Astrocyte (in vitro differentiated cells and primary cell): ENCODE results near the gene CELF4. TPM values are rescaled to one million over a fixed set of nuclear protein-coding genes. Genes with fewer than 3 reads are reported as not detected.

Experiments
- DNase-seq: peaks from one replicate; pipeline ENCODE4 v3.0.0-alpha.2; 2010; ENCODE audit warnings: low read depth
- FAIRE-seq: peaks from 2 replicates; lab custom pipeline; 2011; peaks lifted over from hg19 to GRCh38; lab: Jason Lieb, UNC
- H2AFZ ChIP-seq: 2 replicates; pipeline ENCODE4 v1.6.0; 2012; ENCODE audit warnings: low read depth, low read length, inconsistent platforms
- H3K27ac ChIP-seq: 2 replicates; pipeline ENCODE4 v1.5.1; 2011; ENCODE audit warnings: low read depth, low read length, inconsistent platforms
- H3K27me3 ChIP-seq: 2 replicates; pipeline ENCODE4 v1.6.0; 2011; ENCODE audit warnings: low read length, inconsistent platforms; ENCODE audit not compliant: insufficient read depth
- H3K36me3 ChIP-seq: 2 replicates; pipeline ENCODE4 v1.5.1; 2011; ENCODE audit warnings: low read length, inconsistent platforms; ENCODE audit not compliant: insufficient read depth
- H3K4me1 ChIP-seq: 2 replicates; pipeline ENCODE4 v1.5.1; 2011; ENCODE audit warnings: low read length, inconsistent platforms; ENCODE audit not compliant: insufficient read depth
- H3K4me2 ChIP-seq: 2 replicates; pipeline ENCODE4 v1.6.0; 2012; ENCODE audit warnings: low read length, inconsistent platforms
- H3K4me3 ChIP-seq: 2 replicates; pipeline ENCODE4 v1.5.1; 2011; ENCODE audit warnings: low read depth, mild to moderate bottlenecking, low read length, inconsistent platforms; ENCODE audit not compliant: insufficient read depth
- H3K79me2 ChIP-seq: 2 replicates; pipeline ENCODE4 v1.6.0; 2012; ENCODE audit warnings: mild to moderate bottlenecking, low read length, inconsistent platforms; ENCODE audit not compliant: insufficient read depth
- H3K9ac ChIP-seq: 2 replicates; pipeline ENCODE4 v1.6.0; 2012; ENCODE audit warnings: mild to moderate bottlenecking, low read length, inconsistent platforms
- H3K9me3 ChIP-seq: 2 replicates; pipeline ENCODE4 v1.5.1; 2012; ENCODE audit warnings: low read depth, mild to moderate bottlenecking, low read length, inconsistent platforms; ENCODE audit not compliant: insufficient read depth
- H4K20me1 ChIP-seq: 2 replicates; pipeline ENCODE4 v1.6.0; 2012; ENCODE audit warnings: low read length, inconsistent platforms; ENCODE audit not compliant: insufficient read depth
- H3K27ac Mint-ChIP-seq: one replicate; pipeline ENCODE4 v1.8.0; 2021; ENCODE audit warnings: mild to moderate bottlenecking, mixed read lengths; ENCODE audit not compliant: unreplicated experiment
- H3K27me3 Mint-ChIP-seq: one replicate; pipeline ENCODE4 v1.8.0; 2021; ENCODE audit warnings: low read depth, mixed read lengths; ENCODE audit not compliant: unreplicated experiment
- H3K36me3 Mint-ChIP-seq: one replicate; pipeline ENCODE4 v1.8.0; 2021; ENCODE audit warnings: low read depth, mixed read lengths; ENCODE audit not compliant: unreplicated experiment
- H3K4me1 Mint-ChIP-seq: one replicate; pipeline ENCODE4 v1.8.0; 2021; ENCODE audit warnings: low read depth, mixed read lengths; ENCODE audit not compliant: unreplicated experiment
- H3K4me3 Mint-ChIP-seq: one replicate; pipeline ENCODE4 v1.8.0; 2021; ENCODE audit warnings: mild to moderate bottlenecking, moderate library complexity, mixed read lengths; ENCODE audit not compliant: unreplicated experiment
- H3K9me3 Mint-ChIP-seq: one replicate; pipeline ENCODE4 v1.8.0; 2021; ENCODE audit warnings: mild to moderate bottlenecking, mixed read lengths; ENCODE audit not compliant: unreplicated experiment
- EZH2 ChIP-seq: IDR thresholded peaks from 2 replicates; pipeline ENCODE4 v1.6.1; 2012; ENCODE audit warnings: mild to moderate bottlenecking, low read length, inconsistent platforms; ENCODE audit not compliant: insufficient read depth
- total RNA-seq: library from RNA; stranded (reverse); gene quantifications from 2 replicates; pipeline ENCODE4 v1.2.1, GENCODE V29; 2021
- TF ChIP-seq, protein P1 (sequence below): IDR thresholded peaks from 2 replicates; pipeline ENCODE4 v1.5.1; 2011; ENCODE audit warnings: low read depth, mild to moderate bottlenecking, inconsistent platforms, low read length, moderate library complexity; ENCODE audit not compliant: insufficient read depth

CELF4 gene
- total RNA-seq, 1 donor from 2014 or later, result 0.16 TPM

GRCh38 chr18:37448946-37449345, 116.7 kb downstream of the CELF4 start:
- FAIRE-seq (no peak), DNase-seq (no peak)
- peaks cover 2% of the 10 kb centered on the region for H3K9me3 Mint-ChIP-seq
- no peaks in the 10 kb centered on the region for H3K4me1 ChIP-seq
- H3K27ac ChIP-seq, result no peak overlapping the region
- H3K4me3 ChIP-seq, result no peak overlapping the region
- H3K27me3 ChIP-seq, result peaks cover 2% of the 10 kb centered on the region
- no peaks in the 10 kb centered on the region for H3K79me2 ChIP-seq
- no peak overlapping the region for H3K9ac ChIP-seq
- no peak overlapping the region for H2AFZ ChIP-seq
- no peaks in the 10 kb centered on the region for H3K36me3 ChIP-seq
- TF ChIP-seq, protein P1, sequence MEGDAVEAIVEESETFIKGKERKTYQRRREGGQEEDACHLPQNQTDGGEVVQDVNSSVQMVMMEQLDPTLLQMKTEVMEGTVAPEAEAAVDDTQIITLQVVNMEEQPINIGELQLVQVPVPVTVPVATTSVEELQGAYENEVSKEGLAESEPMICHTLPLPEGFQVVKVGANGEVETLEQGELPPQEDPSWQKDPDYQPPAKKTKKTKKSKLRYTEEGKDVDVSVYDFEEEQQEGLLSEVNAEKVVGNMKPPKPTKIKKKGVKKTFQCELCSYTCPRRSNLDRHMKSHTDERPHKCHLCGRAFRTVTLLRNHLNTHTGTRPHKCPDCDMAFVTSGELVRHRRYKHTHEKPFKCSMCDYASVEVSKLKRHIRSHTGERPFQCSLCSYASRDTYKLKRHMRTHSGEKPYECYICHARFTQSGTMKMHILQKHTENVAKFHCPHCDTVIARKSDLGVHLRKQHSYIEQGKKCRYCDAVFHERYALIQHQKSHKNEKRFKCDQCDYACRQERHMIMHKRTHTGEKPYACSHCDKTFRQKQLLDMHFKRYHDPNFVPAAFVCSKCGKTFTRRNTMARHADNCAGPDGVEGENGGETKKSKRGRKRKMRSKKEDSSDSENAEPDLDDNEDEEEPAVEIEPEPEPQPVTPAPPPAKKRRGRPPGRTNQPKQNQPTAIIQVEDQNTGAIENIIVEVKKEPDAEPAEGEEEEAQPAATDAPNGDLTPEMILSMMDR, result no peak
- no peak for TF ChIP-seq EZH2
- no peak overlapping the region for H3K4me2 ChIP-seq
- peaks cover 31% of the 10 kb centered on the region for H3K27me3 Mint-ChIP-seq
- no peaks in the 10 kb centered on the region for H3K9me3 ChIP-seq
- no peaks in the 10 kb centered on the region for H4K20me1 ChIP-seq
- peaks cover 28% of the 10 kb centered on the region for H3K4me1 Mint-ChIP-seq
- H3K36me3 Mint-ChIP-seq, result peaks cover 2% of the 10 kb centered on the region
- H3K4me3 Mint-ChIP-seq, result no peak overlapping the region
- no peak overlapping the region for H3K27ac Mint-ChIP-seq

DNA sequence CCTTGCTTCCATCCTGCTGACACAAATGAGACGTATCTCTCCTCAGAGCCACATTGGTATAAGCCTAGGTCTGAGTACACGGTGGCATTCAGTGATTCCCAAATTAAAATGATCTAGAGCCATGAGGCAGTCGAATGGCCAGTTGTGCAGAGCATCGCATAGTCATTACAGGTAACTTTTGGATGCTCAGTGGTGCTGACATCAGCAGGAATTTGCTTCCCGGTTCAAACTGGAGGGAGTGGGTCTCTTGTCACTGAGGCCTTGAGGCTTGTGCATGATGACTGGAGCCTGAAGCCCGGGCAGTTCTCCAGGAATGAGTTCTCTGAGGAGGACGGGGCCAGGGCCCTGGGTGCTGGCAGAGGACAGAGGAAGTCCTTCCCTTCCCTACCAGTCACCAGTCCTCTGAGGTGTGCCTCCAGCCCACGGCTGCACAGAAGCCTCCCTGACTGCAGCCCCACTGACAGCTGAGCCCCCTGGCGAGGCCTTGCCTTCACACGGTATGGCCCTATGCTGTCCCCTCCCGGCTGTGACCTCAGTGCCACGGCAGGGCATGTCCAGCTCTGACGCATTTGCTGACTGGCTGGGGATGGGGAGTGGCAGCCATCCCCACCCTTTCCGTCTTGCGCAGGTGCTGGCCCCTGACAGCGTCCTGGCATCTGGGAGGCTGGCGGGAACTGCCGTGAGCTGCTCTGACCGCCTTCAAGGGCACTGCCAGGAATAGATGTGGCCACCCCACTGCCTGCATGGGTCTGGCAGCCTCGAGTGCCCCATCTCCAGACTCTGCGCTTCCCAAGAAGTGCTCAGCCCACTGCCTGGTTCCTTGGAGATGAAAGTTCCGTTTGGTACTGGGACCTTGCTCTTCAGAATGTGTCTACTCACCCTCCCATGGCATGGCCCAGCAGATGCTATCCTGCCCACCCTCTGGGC, 117.4 kb downstream of the CELF4 start:
- Histone ChIP-seq H3K27me3 (peaks cover 2% of the 10 kb centered on the region), H4K20me1 (no peaks in the 10 kb centered on the region), H3K79me2 (no peaks in the 10 kb centered on the region), H3K4me2 (no peak overlapping the region), H3K4me1 (no peaks in the 10 kb centered on the region), H2AFZ (no peak overlapping the region), H3K9ac (no peak overlapping the region), H3K9me3 (no peaks in the 10 kb centered on the region), H3K27ac (no peak overlapping the region), H3K36me3 (no peaks in the 10 kb centered on the region), H3K4me3 (no peak overlapping the region)
- peaks cover 30% of the 10 kb centered on the region for H3K27me3 Mint-ChIP-seq
- H3K9me3 Mint-ChIP-seq, result peaks cover 2% of the 10 kb centered on the region
- H3K4me3 Mint-ChIP-seq, result no peak overlapping the region
- H3K4me1 Mint-ChIP-seq, result peaks cover 21% of the 10 kb centered on the region
- DNase-seq (no peak), FAIRE-seq (no peak)
- no peak overlapping the region for H3K27ac Mint-ChIP-seq
- H3K36me3 Mint-ChIP-seq, result no peaks in the 10 kb centered on the region
- TF ChIP-seq EZH2, result no peak
- TF ChIP-seq, protein P1, result no peak

DNA sequence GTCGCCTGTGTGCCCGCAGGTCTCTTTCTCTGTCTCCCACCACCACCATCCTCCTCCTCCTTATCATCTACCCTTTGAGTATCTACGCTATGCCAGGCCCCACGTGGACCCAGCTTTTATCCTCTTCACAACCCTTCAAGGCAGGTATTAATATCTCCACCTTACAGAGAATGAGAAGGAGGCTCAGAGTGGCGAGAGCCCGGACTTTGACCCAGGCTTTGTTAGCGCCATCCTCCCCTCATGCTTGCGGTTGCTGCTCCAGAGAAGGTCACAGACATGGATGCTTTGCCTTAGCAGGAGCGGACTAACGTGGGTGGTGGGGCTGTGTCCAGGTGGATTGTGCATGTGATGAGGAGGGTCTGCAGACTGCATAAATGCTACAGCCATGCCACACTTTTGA, 119.8 kb downstream of the CELF4 start:
- FAIRE-seq, result no peak
- Mint-ChIP-seq H3K27ac (no peak overlapping the region), H3K27me3 (peaks cover 36% of the 10 kb centered on the region)

More for the DNA sequence above, 119.8 kb downstream of the CELF4 start:
- Mint-ChIP-seq H3K4me3 (no peak overlapping the region), H3K4me1 (peaks cover 19% of the 10 kb centered on the region), H3K9me3 (peaks cover 2% of the 10 kb centered on the region), H3K36me3 (peaks cover 2% of the 10 kb centered on the region)
- H3K9me3 ChIP-seq, result no peaks in the 10 kb centered on the region
- H4K20me1 ChIP-seq, result no peaks in the 10 kb centered on the region
- no peaks in the 10 kb centered on the region for H3K79me2 ChIP-seq
- DNase-seq, result no peak
- H3K4me3 ChIP-seq, result no peak overlapping the region
- H3K4me1 ChIP-seq, result no peaks in the 10 kb centered on the region
- TF ChIP-seq EZH2, result no peak
- TF ChIP-seq, protein P1, result no peak
- H2AFZ ChIP-seq, result no peak overlapping the region
- H3K9ac ChIP-seq, result no peak overlapping the region
- H3K27me3 ChIP-seq, result peaks cover 2% of the 10 kb centered on the region
- no peaks in the 10 kb centered on the region for H3K36me3 ChIP-seq
- H3K27ac ChIP-seq, result no peak overlapping the region
- no peak overlapping the region for H3K4me2 ChIP-seq
